ENCODE measurements around the gene LRP1B.

GRCh38 chr2:141778315-141778835 is 352.4 kb downstream of the LRP1B start:
- TF ChIP-seq CTCF (IDR thresholded peaks at IDR 0.05) (no peak), PREB (CRISPR knock-in tag; IDR thresholded peaks at IDR 0.05; ENCODE audit: borderline replicate concordance) (no peak), IRF2 (CRISPR knock-in tag; IDR thresholded peaks at IDR 0.05; ENCODE audit: borderline replicate concordance, low read depth) (no peak), AFF4 (CRISPR knock-in tag; IDR thresholded peaks at IDR 0.05; ENCODE audit: borderline replicate concordance) (no peak), ATF2 (CRISPR knock-in tag; IDR thresholded peaks at IDR 0.05; ENCODE audit: borderline replicate concordance, low read depth) (no peak), AR (CRISPR knock-in tag; IDR thresholded peaks at IDR 0.05) (no peak), TEAD4 (CRISPR knock-in tag; IDR thresholded peaks at IDR 0.05) (no peak)
- TF ChIP-seq, protein P1, sequence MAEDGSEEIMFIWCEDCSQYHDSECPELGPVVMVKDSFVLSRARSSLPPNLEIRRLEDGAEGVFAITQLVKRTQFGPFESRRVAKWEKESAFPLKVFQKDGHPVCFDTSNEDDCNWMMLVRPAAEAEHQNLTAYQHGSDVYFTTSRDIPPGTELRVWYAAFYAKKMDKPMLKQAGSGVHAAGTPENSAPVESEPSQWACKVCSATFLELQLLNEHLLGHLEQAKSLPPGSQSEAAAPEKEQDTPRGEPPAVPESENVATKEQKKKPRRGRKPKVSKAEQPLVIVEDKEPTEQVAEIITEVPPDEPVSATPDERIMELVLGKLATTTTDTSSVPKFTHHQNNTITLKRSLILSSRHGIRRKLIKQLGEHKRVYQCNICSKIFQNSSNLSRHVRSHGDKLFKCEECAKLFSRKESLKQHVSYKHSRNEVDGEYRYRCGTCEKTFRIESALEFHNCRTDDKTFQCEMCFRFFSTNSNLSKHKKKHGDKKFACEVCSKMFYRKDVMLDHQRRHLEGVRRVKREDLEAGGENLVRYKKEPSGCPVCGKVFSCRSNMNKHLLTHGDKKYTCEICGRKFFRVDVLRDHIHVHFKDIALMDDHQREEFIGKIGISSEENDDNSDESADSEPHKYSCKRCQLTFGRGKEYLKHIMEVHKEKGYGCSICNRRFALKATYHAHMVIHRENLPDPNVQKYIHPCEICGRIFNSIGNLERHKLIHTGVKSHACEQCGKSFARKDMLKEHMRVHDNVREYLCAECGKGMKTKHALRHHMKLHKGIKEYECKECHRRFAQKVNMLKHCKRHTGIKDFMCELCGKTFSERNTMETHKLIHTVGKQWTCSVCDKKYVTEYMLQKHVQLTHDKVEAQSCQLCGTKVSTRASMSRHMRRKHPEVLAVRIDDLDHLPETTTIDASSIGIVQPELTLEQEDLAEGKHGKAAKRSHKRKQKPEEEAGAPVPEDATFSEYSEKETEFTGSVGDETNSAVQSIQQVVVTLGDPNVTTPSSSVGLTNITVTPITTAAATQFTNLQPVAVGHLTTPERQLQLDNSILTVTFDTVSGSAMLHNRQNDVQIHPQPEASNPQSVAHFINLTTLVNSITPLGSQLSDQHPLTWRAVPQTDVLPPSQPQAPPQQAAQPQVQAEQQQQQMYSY (CRISPR knock-in tag; IDR thresholded peaks at IDR 0.05), result no peak
- TF ChIP-seq, protein P2, sequence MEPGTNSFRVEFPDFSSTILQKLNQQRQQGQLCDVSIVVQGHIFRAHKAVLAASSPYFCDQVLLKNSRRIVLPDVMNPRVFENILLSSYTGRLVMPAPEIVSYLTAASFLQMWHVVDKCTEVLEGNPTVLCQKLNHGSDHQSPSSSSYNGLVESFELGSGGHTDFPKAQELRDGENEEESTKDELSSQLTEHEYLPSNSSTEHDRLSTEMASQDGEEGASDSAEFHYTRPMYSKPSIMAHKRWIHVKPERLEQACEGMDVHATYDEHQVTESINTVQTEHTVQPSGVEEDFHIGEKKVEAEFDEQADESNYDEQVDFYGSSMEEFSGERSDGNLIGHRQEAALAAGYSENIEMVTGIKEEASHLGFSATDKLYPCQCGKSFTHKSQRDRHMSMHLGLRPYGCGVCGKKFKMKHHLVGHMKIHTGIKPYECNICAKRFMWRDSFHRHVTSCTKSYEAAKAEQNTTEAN (CRISPR knock-in tag; IDR thresholded peaks at IDR 0.05), result no peak
- TF ChIP-seq, protein P3, sequence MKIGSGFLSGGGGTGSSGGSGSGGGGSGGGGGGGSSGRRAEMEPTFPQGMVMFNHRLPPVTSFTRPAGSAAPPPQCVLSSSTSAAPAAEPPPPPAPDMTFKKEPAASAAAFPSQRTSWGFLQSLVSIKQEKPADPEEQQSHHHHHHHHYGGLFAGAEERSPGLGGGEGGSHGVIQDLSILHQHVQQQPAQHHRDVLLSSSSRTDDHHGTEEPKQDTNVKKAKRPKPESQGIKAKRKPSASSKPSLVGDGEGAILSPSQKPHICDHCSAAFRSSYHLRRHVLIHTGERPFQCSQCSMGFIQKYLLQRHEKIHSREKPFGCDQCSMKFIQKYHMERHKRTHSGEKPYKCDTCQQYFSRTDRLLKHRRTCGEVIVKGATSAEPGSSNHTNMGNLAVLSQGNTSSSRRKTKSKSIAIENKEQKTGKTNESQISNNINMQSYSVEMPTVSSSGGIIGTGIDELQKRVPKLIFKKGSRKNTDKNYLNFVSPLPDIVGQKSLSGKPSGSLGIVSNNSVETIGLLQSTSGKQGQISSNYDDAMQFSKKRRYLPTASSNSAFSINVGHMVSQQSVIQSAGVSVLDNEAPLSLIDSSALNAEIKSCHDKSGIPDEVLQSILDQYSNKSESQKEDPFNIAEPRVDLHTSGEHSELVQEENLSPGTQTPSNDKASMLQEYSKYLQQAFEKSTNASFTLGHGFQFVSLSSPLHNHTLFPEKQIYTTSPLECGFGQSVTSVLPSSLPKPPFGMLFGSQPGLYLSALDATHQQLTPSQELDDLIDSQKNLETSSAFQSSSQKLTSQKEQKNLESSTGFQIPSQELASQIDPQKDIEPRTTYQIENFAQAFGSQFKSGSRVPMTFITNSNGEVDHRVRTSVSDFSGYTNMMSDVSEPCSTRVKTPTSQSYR (CRISPR knock-in tag; IDR thresholded peaks at IDR 0.05), result no peak
- TF ChIP-seq, protein P4, sequence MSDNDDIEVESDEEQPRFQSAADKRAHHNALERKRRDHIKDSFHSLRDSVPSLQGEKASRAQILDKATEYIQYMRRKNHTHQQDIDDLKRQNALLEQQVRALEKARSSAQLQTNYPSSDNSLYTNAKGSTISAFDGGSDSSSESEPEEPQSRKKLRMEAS (CRISPR knock-in tag; IDR thresholded peaks at IDR 0.05), result no peak

All from WTC11 (cell line).